Measurements from ENCODE around the gene MRPL55. TPM values are rescaled to one million over a fixed set of nuclear protein-coding genes. Genes with fewer than 3 reads are reported as not detected.

MRPL55 gene
- total RNA-seq, 4 donors from 2014 or later = 99.3 to 161 (median 119) TPM

DNA sequence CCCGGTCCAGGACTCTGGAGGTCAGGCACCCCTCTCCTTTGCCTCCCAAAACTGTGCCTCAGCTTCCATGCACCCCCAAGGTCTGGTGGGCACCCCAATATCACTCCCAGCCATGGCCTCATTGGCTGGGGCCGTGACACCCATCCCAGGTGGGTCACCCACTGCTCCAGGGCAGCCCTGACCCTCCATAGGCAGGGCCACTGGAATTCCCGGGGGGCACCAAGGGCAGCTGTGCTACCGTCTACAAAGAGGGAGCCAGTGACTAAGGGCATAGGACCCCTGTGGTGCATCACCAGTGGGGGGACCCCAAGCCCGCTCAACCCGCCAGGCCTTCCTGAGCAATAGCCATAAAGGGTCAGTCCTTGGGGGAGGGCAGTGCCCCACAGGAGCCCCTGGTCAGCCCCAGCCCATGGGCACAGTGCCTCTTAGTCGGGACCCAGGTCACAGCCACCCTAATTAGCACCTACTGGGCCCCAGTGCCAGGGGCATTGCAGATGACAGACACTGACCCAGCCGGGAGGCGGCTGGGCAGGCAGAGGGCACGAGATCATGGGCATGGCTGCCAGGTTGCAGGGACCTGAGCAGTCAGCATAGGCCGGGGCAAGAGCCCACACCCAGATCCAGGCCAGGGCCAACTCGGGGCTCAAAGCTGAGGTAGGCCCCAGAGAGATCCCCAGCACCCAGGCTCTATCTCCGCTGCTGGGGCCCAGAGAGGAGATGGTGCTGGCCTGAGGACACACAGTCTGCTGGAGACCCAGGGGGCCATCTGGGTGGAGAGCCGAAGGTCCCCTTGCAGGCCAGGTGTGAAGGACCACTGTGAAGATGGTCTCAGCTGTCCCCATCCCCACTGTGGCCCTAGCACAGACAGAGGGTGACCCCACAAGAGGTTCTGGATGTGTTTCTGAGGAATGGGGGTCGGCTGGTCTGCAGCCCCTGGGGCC is 45.6 kb downstream of the MRPL55 start:
- DNase-seq (ENCODE audit: low spot score in 2 of 2) = peak; percentile 50 to 65
- Histone ChIP-seq H3K27me3 (peaks cover 98% of the 10 kb centered on the region), H3K9me3 (no peaks in the 10 kb centered on the region), H3K4me1 (peaks cover 20% of the 10 kb centered on the region), H3K36me3 (no peaks in the 10 kb centered on the region), H3K4me3 (no peak overlapping the region), H3K27ac (no peak overlapping the region)
- no peak for TF ChIP-seq POLR2AphosphoS5 (IDR thresholded peaks at IDR 0.05)
- TF ChIP-seq POLR2A (IDR thresholded peaks at IDR 0.05) = no peak
- TF ChIP-seq EP300 (IDR thresholded peaks at IDR 0.05) = no peak
- 92% methylated on average over 2 of the region's 15 CpGs for WGBS

DNA sequence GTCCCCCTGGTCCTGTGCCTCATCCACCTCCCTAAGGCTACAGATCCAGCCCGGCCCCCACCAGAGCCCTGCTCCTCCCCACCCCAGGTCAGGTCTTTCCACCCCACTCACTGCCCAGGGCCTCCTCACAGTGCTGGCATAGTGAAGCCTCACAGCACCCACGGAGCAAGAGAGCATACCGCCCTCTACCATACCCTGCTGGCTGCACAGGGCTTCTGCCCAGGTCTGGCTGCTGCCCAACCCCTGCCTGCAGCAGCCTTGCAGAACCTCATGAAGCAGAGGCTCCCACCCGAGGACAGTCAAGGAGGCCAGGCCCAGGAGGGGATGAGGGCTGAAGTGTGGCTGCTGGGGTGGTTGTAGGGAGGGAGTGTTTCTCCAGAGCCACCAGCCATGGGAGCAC is 46.3 kb downstream of the MRPL55 start:
- peak; percentile 55 to 67 for DNase-seq (ENCODE audit: low spot score in 2 of 2)
- H3K27me3 ChIP-seq = peaks cover 98% of the 10 kb centered on the region
- TF ChIP-seq, protein P1, sequence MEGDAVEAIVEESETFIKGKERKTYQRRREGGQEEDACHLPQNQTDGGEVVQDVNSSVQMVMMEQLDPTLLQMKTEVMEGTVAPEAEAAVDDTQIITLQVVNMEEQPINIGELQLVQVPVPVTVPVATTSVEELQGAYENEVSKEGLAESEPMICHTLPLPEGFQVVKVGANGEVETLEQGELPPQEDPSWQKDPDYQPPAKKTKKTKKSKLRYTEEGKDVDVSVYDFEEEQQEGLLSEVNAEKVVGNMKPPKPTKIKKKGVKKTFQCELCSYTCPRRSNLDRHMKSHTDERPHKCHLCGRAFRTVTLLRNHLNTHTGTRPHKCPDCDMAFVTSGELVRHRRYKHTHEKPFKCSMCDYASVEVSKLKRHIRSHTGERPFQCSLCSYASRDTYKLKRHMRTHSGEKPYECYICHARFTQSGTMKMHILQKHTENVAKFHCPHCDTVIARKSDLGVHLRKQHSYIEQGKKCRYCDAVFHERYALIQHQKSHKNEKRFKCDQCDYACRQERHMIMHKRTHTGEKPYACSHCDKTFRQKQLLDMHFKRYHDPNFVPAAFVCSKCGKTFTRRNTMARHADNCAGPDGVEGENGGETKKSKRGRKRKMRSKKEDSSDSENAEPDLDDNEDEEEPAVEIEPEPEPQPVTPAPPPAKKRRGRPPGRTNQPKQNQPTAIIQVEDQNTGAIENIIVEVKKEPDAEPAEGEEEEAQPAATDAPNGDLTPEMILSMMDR (IDR thresholded peaks at IDR 0.05) = no peak
- no peak for TF ChIP-seq EP300 (IDR thresholded peaks at IDR 0.05)
- WGBS = 52% methylated on average over 3 of the region's 4 CpGs
- H3K9me3 ChIP-seq = no peaks in the 10 kb centered on the region
- H3K27ac ChIP-seq = no peak overlapping the region
- H3K36me3 ChIP-seq = no peaks in the 10 kb centered on the region
- peaks cover 20% of the 10 kb centered on the region for H3K4me1 ChIP-seq
- H3K4me3 ChIP-seq = no peak overlapping the region

DNA sequence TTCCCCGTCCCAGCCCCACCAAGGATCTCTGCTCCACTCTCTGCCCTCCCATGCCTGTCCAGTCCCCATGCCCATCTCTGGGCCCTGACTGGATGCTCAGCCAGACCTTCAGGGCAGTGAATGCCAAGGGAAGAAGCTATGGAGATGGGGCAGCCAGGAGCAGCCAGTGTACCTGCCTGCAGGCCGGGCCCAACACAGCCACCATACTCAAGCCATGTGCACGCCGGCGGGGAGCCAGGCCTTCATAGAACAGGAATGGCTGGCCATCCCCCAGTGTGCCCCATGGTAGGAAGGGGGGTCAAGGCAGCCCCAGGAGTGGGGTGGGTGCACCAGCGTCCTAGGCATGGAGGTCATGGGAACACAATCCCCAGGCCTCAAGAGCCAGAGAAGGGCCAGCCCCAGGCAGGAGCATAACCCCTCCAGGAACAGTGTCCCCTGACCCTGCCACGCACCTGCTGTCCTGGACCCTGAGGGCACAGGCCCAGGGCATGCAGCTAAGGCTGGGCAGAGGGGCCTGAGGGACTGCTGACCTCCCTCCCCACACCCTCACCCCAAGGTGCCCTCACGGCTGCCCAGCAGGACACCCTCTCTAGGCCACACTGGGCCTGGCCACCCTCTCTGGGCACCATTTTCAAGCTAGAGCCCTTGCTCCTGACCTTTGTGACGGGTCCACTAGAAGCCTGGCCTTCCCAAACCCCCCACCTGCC is 46.9 kb downstream of the MRPL55 start:
- WGBS = 100% methylated on average over 2 of the region's 9 CpGs
- no peak overlapping the region for H3K27ac ChIP-seq
- peaks cover 92% of the 10 kb centered on the region for H3K27me3 ChIP-seq
- no peaks in the 10 kb centered on the region for H3K36me3 ChIP-seq
- no peak overlapping the region for H3K4me3 ChIP-seq
- H3K9me3 ChIP-seq = no peaks in the 10 kb centered on the region
- no peak for TF ChIP-seq EP300 (IDR thresholded peaks at IDR 0.05)
- TF ChIP-seq POLR2A (IDR thresholded peaks at IDR 0.05) = no peak
- TF ChIP-seq, protein P1 (IDR thresholded peaks at IDR 0.05) = no peak
- TF ChIP-seq POLR2AphosphoS5 (IDR thresholded peaks at IDR 0.05) = no peak
- peak; percentile 50 to 74 for DNase-seq (ENCODE audit: low spot score in 2 of 2)
- H3K4me1 ChIP-seq = peaks cover 20% of the 10 kb centered on the region

DNA sequence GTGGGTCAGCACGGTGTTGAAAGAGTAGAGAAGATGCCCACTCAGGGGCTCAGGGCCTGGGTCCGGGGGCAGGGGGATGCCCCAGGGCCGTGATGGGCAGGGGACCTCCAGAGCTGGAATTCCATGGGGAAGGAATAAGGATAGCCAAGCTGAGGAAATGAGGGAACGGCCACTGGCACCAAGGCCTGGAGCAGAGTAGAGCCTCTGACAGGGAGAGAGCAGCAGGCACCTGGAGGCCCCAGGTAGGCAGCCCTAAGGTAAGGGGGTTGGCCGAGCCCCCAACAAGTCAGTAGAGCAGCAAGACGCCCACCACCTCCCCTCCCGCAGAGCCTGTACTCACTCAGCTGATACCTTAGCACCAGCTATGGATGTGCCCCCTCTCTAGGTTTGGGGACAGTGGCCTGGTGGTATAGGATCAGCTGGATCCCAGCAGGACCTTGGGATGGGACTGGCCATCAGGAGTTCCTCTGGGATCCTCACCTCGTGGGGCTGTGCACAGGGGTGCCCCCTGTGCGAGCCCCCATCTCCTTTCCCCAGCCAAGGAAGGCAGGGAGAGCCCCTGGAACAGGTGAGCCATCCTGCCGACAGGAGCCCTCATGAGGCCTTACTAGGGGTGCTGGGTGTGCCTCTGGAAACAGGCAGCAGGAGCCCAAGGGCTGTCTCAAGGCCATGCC is 47.6 kb downstream of the MRPL55 start:
- DNase-seq (ENCODE audit: low spot score in 2 of 2) = peak; percentile 59 to 70
- H3K27ac ChIP-seq = no peak overlapping the region
- WGBS = 74% methylated on average over 6 of the region's 10 CpGs
- peaks cover 86% of the 10 kb centered on the region for H3K27me3 ChIP-seq
- H3K4me3 ChIP-seq = no peak overlapping the region
- no peaks in the 10 kb centered on the region for H3K36me3 ChIP-seq
- TF ChIP-seq POLR2A (IDR thresholded peaks at IDR 0.05) = no peak
- no peak for TF ChIP-seq POLR2AphosphoS5 (IDR thresholded peaks at IDR 0.05)
- TF ChIP-seq, protein P1 (IDR thresholded peaks at IDR 0.05) = no peak
- TF ChIP-seq EP300 (IDR thresholded peaks at IDR 0.05) = no peak
- no peaks in the 10 kb centered on the region for H3K9me3 ChIP-seq
- H3K4me1 ChIP-seq = peaks cover 20% of the 10 kb centered on the region

DNA sequence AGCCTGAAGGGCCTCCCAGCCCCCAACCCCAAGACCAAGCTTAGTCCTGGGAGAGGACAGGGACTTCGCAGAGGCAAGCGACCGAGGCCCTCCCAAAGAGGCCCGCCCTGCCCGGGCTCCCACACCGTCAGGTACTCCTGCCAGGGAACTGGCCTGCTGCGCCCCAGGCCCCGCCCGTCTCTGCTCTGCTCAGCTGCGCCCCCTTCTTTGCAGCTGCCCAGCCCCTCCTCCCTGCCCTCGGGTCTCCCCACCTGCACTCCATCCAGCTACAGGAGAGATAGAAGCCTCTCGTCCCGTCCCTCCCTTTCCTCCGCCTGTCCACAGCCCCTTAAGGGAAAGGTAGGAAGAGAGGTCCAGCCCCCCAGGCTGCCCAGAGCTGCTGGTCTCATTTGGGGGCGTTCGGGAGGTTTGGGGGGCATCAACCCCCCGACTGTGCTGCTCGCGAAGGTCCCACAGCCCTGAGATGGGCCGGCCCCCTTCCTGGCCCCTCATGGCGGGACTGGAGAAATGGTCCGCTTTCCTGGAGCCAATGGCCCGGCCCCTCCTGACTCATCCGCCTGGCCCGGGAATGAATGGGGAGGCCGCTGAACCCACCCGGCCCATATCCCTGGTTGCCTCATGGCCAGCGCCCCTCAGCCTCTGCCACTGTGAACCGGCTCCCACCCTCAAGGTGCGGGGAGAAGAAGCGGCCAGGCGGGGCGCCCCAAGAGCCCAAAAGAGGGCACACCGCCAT is 48.5 kb downstream of the MRPL55 start:
- H3K27ac ChIP-seq = no peak overlapping the region
- H3K4me3 ChIP-seq = peak overlapping the region; percentile 41
- no peaks in the 10 kb centered on the region for H3K36me3 ChIP-seq
- 15% methylated on average over 25 of the region's 34 CpGs for WGBS
- TF ChIP-seq POLR2AphosphoS5 (IDR thresholded peaks at IDR 0.05) = no peak
- TF ChIP-seq EP300 (IDR thresholded peaks at IDR 0.05) = no peak
- TF ChIP-seq, protein P1 (IDR thresholded peaks at IDR 0.05) = no peak
- TF ChIP-seq POLR2A (IDR thresholded peaks at IDR 0.05) = no peak
- peaks cover 20% of the 10 kb centered on the region for H3K4me1 ChIP-seq
- DNase-seq (ENCODE audit: low spot score in 2 of 2) = peak; percentile 64 to 75
- peaks cover 77% of the 10 kb centered on the region for H3K27me3 ChIP-seq
- no peaks in the 10 kb centered on the region for H3K9me3 ChIP-seq

Measured in suprapubic skin (tissue), 4 donors.